ENCODE results near the gene COL13A1.

DNA sequence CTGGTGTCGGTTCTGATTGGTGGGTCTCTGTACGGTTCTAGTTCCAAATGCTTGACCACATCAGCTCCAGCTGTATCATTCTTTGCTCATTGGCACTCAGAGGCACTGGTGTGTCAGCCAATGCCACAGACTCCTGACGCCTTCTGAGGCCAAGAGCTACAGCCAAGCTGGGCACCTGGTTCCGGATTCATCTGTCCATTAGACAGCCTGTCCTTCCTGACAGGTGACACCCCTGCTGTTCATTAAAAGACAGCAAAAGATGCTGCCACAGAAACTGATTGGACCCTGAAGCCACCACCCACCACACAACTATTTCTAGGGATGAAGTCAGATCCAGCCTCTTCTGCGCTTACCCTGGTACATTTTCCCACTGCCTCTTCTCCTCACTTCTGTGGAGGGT lies 35.6 kb downstream of the COL13A1 start:
- TF ChIP-seq, protein P1, sequence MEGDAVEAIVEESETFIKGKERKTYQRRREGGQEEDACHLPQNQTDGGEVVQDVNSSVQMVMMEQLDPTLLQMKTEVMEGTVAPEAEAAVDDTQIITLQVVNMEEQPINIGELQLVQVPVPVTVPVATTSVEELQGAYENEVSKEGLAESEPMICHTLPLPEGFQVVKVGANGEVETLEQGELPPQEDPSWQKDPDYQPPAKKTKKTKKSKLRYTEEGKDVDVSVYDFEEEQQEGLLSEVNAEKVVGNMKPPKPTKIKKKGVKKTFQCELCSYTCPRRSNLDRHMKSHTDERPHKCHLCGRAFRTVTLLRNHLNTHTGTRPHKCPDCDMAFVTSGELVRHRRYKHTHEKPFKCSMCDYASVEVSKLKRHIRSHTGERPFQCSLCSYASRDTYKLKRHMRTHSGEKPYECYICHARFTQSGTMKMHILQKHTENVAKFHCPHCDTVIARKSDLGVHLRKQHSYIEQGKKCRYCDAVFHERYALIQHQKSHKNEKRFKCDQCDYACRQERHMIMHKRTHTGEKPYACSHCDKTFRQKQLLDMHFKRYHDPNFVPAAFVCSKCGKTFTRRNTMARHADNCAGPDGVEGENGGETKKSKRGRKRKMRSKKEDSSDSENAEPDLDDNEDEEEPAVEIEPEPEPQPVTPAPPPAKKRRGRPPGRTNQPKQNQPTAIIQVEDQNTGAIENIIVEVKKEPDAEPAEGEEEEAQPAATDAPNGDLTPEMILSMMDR (IDR thresholded peaks at IDR 0.05): no peak
- TF ChIP-seq POLR2A (IDR thresholded peaks at IDR 0.05) (no peak), POLR2AphosphoS5 (IDR thresholded peaks at IDR 0.05) (no peak), EP300 (IDR thresholded peaks at IDR 0.05) (no peak)
